Vagina (tissue), 2 donors: ENCODE measurements around the gene KDM4C.

Experiments
- POLR2A ChIP-seq, 2 donors: fragments of 450-650 bp; IDR thresholded peaks; one replicate each; pipeline ENCODE4 v1.6.1; 2017; ENCODE audit warnings: antibody characterized with exemption in 2 of 2, mild to moderate bottlenecking in 2 of 2, moderate library complexity in 2 of 2
- TF ChIP-seq, protein P1 (sequence below), 3 experiments: fragments of 450-650 bp in 2 of 3; fragments of 200-600 bp in 1 of 3; sonication (generic) in 1 of 3; IDR thresholded peaks; one replicate each; pipeline ENCODE4 v1.5.1; 2017 to 2019; ENCODE audit warnings: antibody characterized with exemption in 3 of 3, mild to moderate bottlenecking in 2 of 3, moderate library complexity in 2 of 3

DNA sequence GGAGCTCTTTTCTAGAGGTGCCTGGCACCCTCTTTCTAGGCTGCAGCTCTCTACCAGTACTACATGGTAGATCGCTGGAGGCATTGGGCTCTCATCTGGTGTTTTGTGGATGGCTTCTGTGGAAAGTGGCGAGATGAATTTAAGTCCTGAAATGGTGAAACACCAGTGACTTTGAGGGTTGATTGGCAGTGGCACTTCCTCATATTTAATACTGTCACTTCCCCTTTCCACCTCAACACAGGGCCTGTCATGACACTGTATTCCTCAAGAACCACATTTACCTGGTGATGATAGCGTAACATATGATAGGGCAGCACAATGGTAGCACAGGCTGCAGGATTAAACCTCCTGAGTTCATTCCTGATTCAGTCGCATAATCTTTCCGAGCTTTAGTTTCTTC, 132.1 kb downstream of the KDM4C start:
- TF ChIP-seq, protein P1, sequence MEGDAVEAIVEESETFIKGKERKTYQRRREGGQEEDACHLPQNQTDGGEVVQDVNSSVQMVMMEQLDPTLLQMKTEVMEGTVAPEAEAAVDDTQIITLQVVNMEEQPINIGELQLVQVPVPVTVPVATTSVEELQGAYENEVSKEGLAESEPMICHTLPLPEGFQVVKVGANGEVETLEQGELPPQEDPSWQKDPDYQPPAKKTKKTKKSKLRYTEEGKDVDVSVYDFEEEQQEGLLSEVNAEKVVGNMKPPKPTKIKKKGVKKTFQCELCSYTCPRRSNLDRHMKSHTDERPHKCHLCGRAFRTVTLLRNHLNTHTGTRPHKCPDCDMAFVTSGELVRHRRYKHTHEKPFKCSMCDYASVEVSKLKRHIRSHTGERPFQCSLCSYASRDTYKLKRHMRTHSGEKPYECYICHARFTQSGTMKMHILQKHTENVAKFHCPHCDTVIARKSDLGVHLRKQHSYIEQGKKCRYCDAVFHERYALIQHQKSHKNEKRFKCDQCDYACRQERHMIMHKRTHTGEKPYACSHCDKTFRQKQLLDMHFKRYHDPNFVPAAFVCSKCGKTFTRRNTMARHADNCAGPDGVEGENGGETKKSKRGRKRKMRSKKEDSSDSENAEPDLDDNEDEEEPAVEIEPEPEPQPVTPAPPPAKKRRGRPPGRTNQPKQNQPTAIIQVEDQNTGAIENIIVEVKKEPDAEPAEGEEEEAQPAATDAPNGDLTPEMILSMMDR (IDR thresholded peaks at IDR 0.05), result no peak
- no peak for TF ChIP-seq POLR2A (IDR thresholded peaks at IDR 0.05)
